ENCODE measurements around the gene STARD7. TPM values are rescaled to one million over a fixed set of nuclear protein-coding genes. Genes with fewer than 3 reads are reported as not detected.
"Not testable (repeated sequence)": the region's sequence is repeated elsewhere in the genome, so short reads cannot be mapped to it uniquely, and the experiment has no call there.

Gene STARD7
- total RNA-seq, 2 donors from 2014 or later = 93.1 to 141 TPM

- intact Hi-C loops (cut with DNase I) = no loop called here
- Histone ChIP-seq H3K9me3 (no peaks in the 10 kb centered on the region), H3K27me3 (replicated peaks; ENCODE audit: insufficient read depth) (no peaks in the 10 kb centered on the region), H3K4me1 (replicated peaks) (no peaks in the 10 kb centered on the region), H3K4me3 (no peak overlapping the region), H3K36me3 (no peaks in the 10 kb centered on the region), H3K27ac (no peak overlapping the region)
- DNase-seq (ENCODE audit: low spot score) = no peak
- no peak for TF ChIP-seq CTCF (IDR thresholded peaks at IDR 0.05)
- TF ChIP-seq POLR2A (IDR thresholded peaks at IDR 0.05) = no peak
- TF ChIP-seq POLR2AphosphoS5 (IDR thresholded peaks at IDR 0.05) = no peak
- 89% methylated on average over 4 of the region's 4 CpGs for WGBS
Observed at GRCh38 chr2:96231316-96231715, 22.7 kb upstream of the STARD7 start.

- TF ChIP-seq CTCF (IDR thresholded peaks at IDR 0.05) (no peak), POLR2AphosphoS5 (IDR thresholded peaks at IDR 0.05) (no peak), POLR2A (IDR thresholded peaks at IDR 0.05) (no peak)
- no peak for DNase-seq (ENCODE audit: low spot score)
- Histone ChIP-seq H3K4me1 (replicated peaks) (no peaks in the 10 kb centered on the region), H3K9me3 (no peaks in the 10 kb centered on the region), H3K27me3 (replicated peaks; ENCODE audit: insufficient read depth) (no peaks in the 10 kb centered on the region), H3K27ac (no peak overlapping the region), H3K4me3 (no peak overlapping the region), H3K36me3 (no peaks in the 10 kb centered on the region)
- 61% methylated on average over 3 of the region's 3 CpGs for WGBS
- intact Hi-C loops (cut with DNase I) = no loop called here
Observed at GRCh38 chr2:96225016-96225533, 16.4 kb upstream of the STARD7 start.

- H3K27me3 ChIP-seq (replicated peaks; ENCODE audit: insufficient read depth); DNase-seq (ENCODE audit: low spot score); H3K36me3 ChIP-seq; intact Hi-C loops (cut with DNase I); H3K4me1 ChIP-seq (replicated peaks); H3K27ac ChIP-seq; H3K9me3 ChIP-seq; H3K4me3 ChIP-seq: not testable (repeated sequence)
- 79% methylated on average over 1 of the region's 1 CpG for WGBS
Observed at GRCh38 chr2:96221106-96221505, 12.5 kb upstream of the STARD7 start.

- DNase-seq (ENCODE audit: low spot score); intact Hi-C loops (cut with DNase I); H3K4me1 ChIP-seq (replicated peaks); H3K9me3 ChIP-seq; H3K27me3 ChIP-seq (replicated peaks; ENCODE audit: insufficient read depth); H3K36me3 ChIP-seq; H3K27ac ChIP-seq; H3K4me3 ChIP-seq: not testable (repeated sequence)
- 93% methylated on average over 4 of the region's 4 CpGs for WGBS
Observed at GRCh38 chr2:96219959-96220358, 11.3 kb upstream of the STARD7 start.

DNA sequence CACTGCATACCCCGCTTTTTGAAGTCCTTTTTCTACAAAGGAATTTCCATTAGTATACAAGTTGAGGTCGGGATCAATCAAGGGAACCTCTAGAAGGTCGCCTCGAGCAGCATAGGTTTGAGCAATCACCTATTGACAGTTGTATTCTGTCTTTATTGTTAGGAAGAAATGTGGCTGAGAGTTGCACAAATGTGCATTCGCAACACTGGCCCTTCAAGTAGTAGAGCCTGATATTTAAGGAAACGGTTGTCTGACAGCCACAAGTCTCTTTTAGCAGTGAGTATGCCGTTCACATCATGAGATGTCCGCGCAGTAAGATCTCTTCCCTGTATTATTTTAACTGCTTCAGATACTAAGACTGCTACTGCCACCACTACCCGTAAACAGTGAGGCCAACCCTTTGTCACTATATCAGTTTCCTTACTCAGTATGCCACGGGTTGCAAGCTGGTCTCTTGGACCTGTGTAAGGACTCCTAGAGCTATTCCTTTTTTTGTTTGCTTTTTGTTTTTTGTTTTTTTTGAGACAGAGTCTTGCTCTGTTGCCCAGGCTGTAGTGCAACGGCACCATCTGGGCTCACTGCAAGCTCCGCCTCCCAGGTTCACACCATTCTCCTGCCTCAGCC, 10.0 kb upstream of the STARD7 start:
- intact Hi-C loops (cut with DNase I) = no loop called here
- TF ChIP-seq POLR2AphosphoS5 (IDR thresholded peaks at IDR 0.05) (no peak), CTCF (IDR thresholded peaks at IDR 0.05) (no peak), POLR2A (IDR thresholded peaks at IDR 0.05) (no peak)
- 86% methylated on average over 13 of the region's 13 CpGs for WGBS

DNA sequence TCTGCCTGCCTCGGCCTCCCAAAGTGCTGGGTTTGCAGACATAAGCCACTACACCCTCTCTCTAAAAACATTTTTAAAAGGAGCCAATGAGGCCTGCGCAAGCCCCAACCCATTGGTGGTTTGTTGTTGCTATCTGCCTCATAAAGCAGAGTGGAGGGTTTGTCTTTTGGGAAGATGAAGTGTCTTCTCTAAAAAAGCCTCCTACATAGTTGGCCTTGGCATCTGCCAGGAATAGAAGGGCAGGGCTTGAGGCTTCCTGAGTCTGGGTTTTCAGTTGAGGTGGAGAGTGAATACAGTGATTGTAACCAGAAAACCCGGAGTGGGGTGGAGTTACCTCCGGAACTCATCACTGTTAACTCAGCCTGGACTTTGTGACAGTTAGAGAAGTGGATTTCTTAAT, 5.9 kb upstream of the STARD7 start:
- Histone ChIP-seq H3K4me3 (no peak overlapping the region), H3K27me3 (replicated peaks; ENCODE audit: insufficient read depth) (no peaks in the 10 kb centered on the region), H3K27ac (no peak overlapping the region), H3K36me3 (no peaks in the 10 kb centered on the region), H3K4me1 (replicated peaks) (no peaks in the 10 kb centered on the region), H3K9me3 (no peaks in the 10 kb centered on the region)
- intact Hi-C loops (cut with DNase I) = no loop called here
- TF ChIP-seq POLR2AphosphoS5 (IDR thresholded peaks at IDR 0.05) (no peak), POLR2A (IDR thresholded peaks at IDR 0.05) (no peak), CTCF (IDR thresholded peaks at IDR 0.05) (no peak)
- WGBS = 94% methylated on average over 4 of the region's 4 CpGs
- DNase-seq (ENCODE audit: low spot score) = no peak

More for the DNA sequence above, 10.0 kb upstream of the STARD7 start:
- Histone ChIP-seq H3K27ac (no peak overlapping the region), H3K36me3 (no peaks in the 10 kb centered on the region), H3K27me3 (replicated peaks; ENCODE audit: insufficient read depth) (no peaks in the 10 kb centered on the region), H3K9me3 (no peaks in the 10 kb centered on the region), H3K4me1 (replicated peaks) (no peaks in the 10 kb centered on the region), H3K4me3 (no peak overlapping the region)
- DNase-seq (ENCODE audit: low spot score) = no peak
